Trophoblast cell (in vitro differentiated cells and primary cell): ENCODE measurements around the gene TLE1.

Source experiments
- DNase-seq, 2 donors: peaks; one replicate each; pipeline ENCODE4 v3.0.0-alpha.2; 2016
- H2AFZ ChIP-seq: 2 replicates; pipeline ENCODE4 v1.6.1; 2013; ENCODE audit warnings: low read length, moderate library complexity, mild to moderate bottlenecking; ENCODE audit not compliant: insufficient read depth, poor library complexity
- H2AK5ac ChIP-seq: 2 replicates; pipeline ENCODE4 v1.6.1; 2013; ENCODE audit warnings: mild to moderate bottlenecking, low read length
- H2BK120ac ChIP-seq: 2 replicates; pipeline ENCODE4 v1.6.1; 2013; ENCODE audit warnings: low read length, mild to moderate bottlenecking, moderate library complexity; ENCODE audit not compliant: insufficient read depth, poor library complexity
- H2BK12ac ChIP-seq: 2 replicates; pipeline ENCODE4 v1.6.1; 2013; ENCODE audit warnings: mild to moderate bottlenecking, low read length, moderate library complexity
- H2BK5ac ChIP-seq: 2 replicates; pipeline ENCODE4 v1.6.1; 2013; ENCODE audit warnings: low read length, low read depth, moderate library complexity, mild to moderate bottlenecking; ENCODE audit not compliant: poor library complexity
- H3K14ac ChIP-seq: 2 replicates; pipeline ENCODE4 v1.6.1; 2013; ENCODE audit warnings: mild to moderate bottlenecking, low read length
- H3K18ac ChIP-seq: 2 replicates; pipeline ENCODE4 v1.6.1; 2013; ENCODE audit warnings: mild to moderate bottlenecking, low read length
- H3K23ac ChIP-seq: 2 replicates; pipeline ENCODE4 v1.6.1; 2013; ENCODE audit warnings: low read length
- H3K27ac ChIP-seq: 2 replicates; pipeline ENCODE4 v1.5.1; 2013; ENCODE audit warnings: low read depth, mild to moderate bottlenecking, inconsistent platforms, low read length, moderate library complexity
- H3K27me3 ChIP-seq: 2 replicates; pipeline ENCODE4 v1.6.1; 2013; ENCODE audit warnings: inconsistent platforms, mild to moderate bottlenecking, low read length, moderate library complexity; ENCODE audit not compliant: insufficient read depth
- H3K36me3 ChIP-seq, 2 experiments: 1 replicate in 1 of 2; 2 replicates in 1 of 2; pipeline ENCODE4 v1.6.1; 2013; ENCODE audit warnings: low read length in 2 of 2, mild to moderate bottlenecking in 2 of 2, moderate library complexity in 1 of 2; ENCODE audit not compliant: insufficient read depth in 2 of 2, control insufficient read depth in 1 of 2
- H3K4ac ChIP-seq: 2 replicates; pipeline ENCODE4 v1.6.1; 2013; ENCODE audit warnings: low read depth, mild to moderate bottlenecking, low read length, moderate library complexity
- H3K4me1 ChIP-seq, 2 experiments: 1 replicate in 1 of 2; 2 replicates in 1 of 2; pipeline ENCODE4 v1.6.1; 2013; ENCODE audit warnings: low read length in 2 of 2, mild to moderate bottlenecking in 2 of 2, moderate library complexity in 1 of 2; ENCODE audit not compliant: insufficient read depth in 2 of 2, control insufficient read depth in 1 of 2
- H3K4me2 ChIP-seq: 2 replicates; pipeline ENCODE4 v1.6.1; 2013; ENCODE audit warnings: inconsistent platforms, mild to moderate bottlenecking, low read length, moderate library complexity
- H3K4me3 ChIP-seq: 2 replicates; pipeline ENCODE4 v1.5.1; 2013; ENCODE audit warnings: mild to moderate bottlenecking, low read depth, low read length, inconsistent platforms
- H3K79me1 ChIP-seq: one replicate; pipeline ENCODE4 v1.6.1; 2013; ENCODE audit warnings: low read length
- H3K79me2 ChIP-seq: 2 replicates; pipeline ENCODE4 v1.6.1; 2013; ENCODE audit warnings: low read length, mild to moderate bottlenecking; ENCODE audit not compliant: control insufficient read depth, insufficient read depth, poor library complexity
- H3K9ac ChIP-seq: 2 replicates; pipeline ENCODE4 v1.6.1; 2013; ENCODE audit warnings: mild to moderate bottlenecking, low read length
- H3K9me3 ChIP-seq: 2 replicates; pipeline ENCODE4 v1.6.1; 2013; ENCODE audit warnings: low read depth, mild to moderate bottlenecking, control low read depth, inconsistent platforms, low read length; ENCODE audit not compliant: insufficient read depth
- H4K12ac ChIP-seq: 2 replicates; pipeline ENCODE4 v1.6.1; 2013; ENCODE audit warnings: low read depth, mild to moderate bottlenecking, low read length, moderate library complexity
- H4K8ac ChIP-seq: 2 replicates; pipeline ENCODE4 v1.6.1; 2013; ENCODE audit warnings: low read depth, mild to moderate bottlenecking, low read length, moderate library complexity
- H4K91ac ChIP-seq: one replicate; pipeline ENCODE4 v1.6.1; 2013; ENCODE audit warnings: low read depth, mild to moderate bottlenecking, low read length, moderate library complexity
- WGBS: extraction: QIAGEN DNeasy Blood & Tissue Kit; methylation state at CpG from one replicate; pipeline ENCODE4 v1.1.7; 2013; ENCODE audit warnings: missing lambda C conversion rate; ENCODE audit not compliant: insufficient read length, insufficient coverage; ENCODE audit errors: extremely low coverage; 5-methylcytosine and 5-hydroxymethylcytosine counted together

TLE1 gene

GRCh38 chr9:81592887-81593266, 96.5 kb downstream of the TLE1 start:
- Histone ChIP-seq H2AFZ (no peak overlapping the region), H3K14ac (peak overlapping the region; percentile 33), H3K4me1 (peaks cover 2 to 5% of the 10 kb centered on the region in 2 experiments), H3K4ac (no peak overlapping the region), H4K8ac (peak overlapping the region; percentile 51), H3K9me3 (peaks cover 1% of the 10 kb centered on the region), H3K79me1 (peaks cover 7% of the 10 kb centered on the region), H2BK5ac (no peak overlapping the region), H4K91ac (peak overlapping the region; percentile 20), H3K36me3 (peaks cover 15 to 29% of the 10 kb centered on the region in 2 experiments), H3K79me2 (no peaks in the 10 kb centered on the region), H2BK12ac (peak overlapping the region; percentile 33), H3K27me3 (no peaks in the 10 kb centered on the region), H2BK120ac (no peak overlapping the region), H2AK5ac (peak overlapping the region; percentile 84), H3K18ac (peak overlapping the region; percentile 28), H3K27ac (no peak overlapping the region), H3K9ac (no peak overlapping the region), H3K4me2 (no peak overlapping the region), H3K4me3 (no peak overlapping the region), H3K23ac (no peak overlapping the region), H4K12ac (peak overlapping the region; percentile 91)
- no peak for DNase-seq
- no CpG with 5 or more reads among the region's 15 CpGs for WGBS

DNA sequence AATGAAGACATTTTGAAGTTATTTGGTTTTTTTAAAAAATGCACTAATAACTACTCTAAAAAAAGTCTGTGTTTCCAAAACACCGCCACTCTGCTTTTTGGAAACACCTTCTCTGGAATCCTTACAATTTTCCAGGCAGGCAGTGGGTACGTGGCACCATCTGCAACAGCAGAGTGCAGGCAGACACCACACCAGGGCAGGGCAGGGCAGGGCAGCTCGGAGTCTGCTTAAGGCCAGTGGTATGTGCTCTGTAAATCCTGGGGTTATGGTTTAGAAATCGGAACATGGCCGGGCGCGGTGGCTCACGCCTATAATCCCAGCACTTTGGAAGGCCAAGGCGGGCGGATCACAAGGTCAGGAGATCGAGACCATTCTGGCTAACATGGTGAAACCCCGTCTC, 97.6 kb downstream of the TLE1 start:
- Histone ChIP-seq H3K4me1 (peaks cover 2 to 5% of the 10 kb centered on the region in 2 experiments), H4K8ac (peak overlapping the region; percentile 54), H3K79me2 (no peaks in the 10 kb centered on the region), H2BK12ac (peak overlapping the region; percentile 86), H3K79me1 (peaks cover 7% of the 10 kb centered on the region), H3K14ac (peak overlapping the region; percentile 59), H2BK5ac (peak overlapping the region; percentile 75), H4K12ac (no peak overlapping the region), H2BK120ac (peak overlapping the region; percentile 47), H3K4ac (peak overlapping the region; percentile 34), H3K18ac (peak overlapping the region; percentile 68), H3K36me3 (peaks cover 19 to 34% of the 10 kb centered on the region in 2 experiments), H3K27ac (no peak overlapping the region), H2AK5ac (peak overlapping the region; percentile 57), H3K9me3 (peaks cover 1% of the 10 kb centered on the region), H3K9ac (no peak overlapping the region), H4K91ac (peak overlapping the region; percentile 76), H2AFZ (no peak overlapping the region), H3K4me3 (no peak overlapping the region), H3K23ac (no peak overlapping the region), H3K4me2 (no peak overlapping the region), H3K27me3 (no peaks in the 10 kb centered on the region)
- WGBS: no CpG with 5 or more reads among the region's 12 CpGs
- DNase-seq: peak; percentile 46 to 66

GRCh38 chr9:81590688-81591087, 98.7 kb downstream of the TLE1 start:
- Histone ChIP-seq H3K14ac (no peak overlapping the region), H2BK120ac (no peak overlapping the region), H3K79me1 (peaks cover 7% of the 10 kb centered on the region), H3K18ac (no peak overlapping the region), H3K27me3 (no peaks in the 10 kb centered on the region), H3K4ac (no peak overlapping the region), H3K36me3 (peaks cover 19 to 34% of the 10 kb centered on the region in 2 experiments), H3K4me1 (peaks cover 2 to 5% of the 10 kb centered on the region in 2 experiments), H3K4me3 (peak overlapping the region; percentile 8), H3K27ac (no peak overlapping the region), H3K79me2 (no peaks in the 10 kb centered on the region), H4K91ac (no peak overlapping the region), H3K23ac (no peak overlapping the region), H2BK5ac (no peak overlapping the region), H3K4me2 (no peak overlapping the region), H3K9me3 (peaks cover 1% of the 10 kb centered on the region), H2AFZ (no peak overlapping the region), H2AK5ac (no peak overlapping the region), H4K12ac (peak overlapping the region; percentile 69), H4K8ac (no peak overlapping the region), H2BK12ac (no peak overlapping the region), H3K9ac (no peak overlapping the region)
- DNase-seq: no peak
- no CpG with 5 or more reads among the region's 16 CpGs for WGBS

GRCh38 chr9:81589819-81590218, 99.5 kb downstream of the TLE1 start:
- H3K27me3 ChIP-seq: no peaks in the 10 kb centered on the region
- H3K36me3 ChIP-seq: peaks cover 22 to 37% of the 10 kb centered on the region in 2 experiments
- no peak overlapping the region for H2BK12ac ChIP-seq
- no peak overlapping the region for H3K27ac ChIP-seq
- no peak overlapping the region for H3K23ac ChIP-seq
- no peak overlapping the region for H3K4ac ChIP-seq
- H3K4me1 ChIP-seq: peaks cover 2 to 5% of the 10 kb centered on the region in 2 experiments
- no peak overlapping the region for H4K12ac ChIP-seq
- H3K18ac ChIP-seq: no peak overlapping the region
- peaks cover 1% of the 10 kb centered on the region for H3K9me3 ChIP-seq
- H2BK5ac ChIP-seq: no peak overlapping the region
- H3K9ac ChIP-seq: no peak overlapping the region
- peaks cover 7% of the 10 kb centered on the region for H3K79me1 ChIP-seq
- H3K14ac ChIP-seq: no peak overlapping the region
- H4K8ac ChIP-seq: no peak overlapping the region
- H4K91ac ChIP-seq: no peak overlapping the region
- H2BK120ac ChIP-seq: no peak overlapping the region
- no peak overlapping the region for H3K4me2 ChIP-seq
- H3K79me2 ChIP-seq: no peaks in the 10 kb centered on the region
- H3K4me3 ChIP-seq: no peak overlapping the region
- WGBS: no CpG with 5 or more reads among the region's 9 CpGs
- no peak overlapping the region for H2AFZ ChIP-seq
- no peak overlapping the region for H2AK5ac ChIP-seq
- DNase-seq: no peak
